HUES6 (cell line): ENCODE data around the gene CCL24.

Experiments used
- H3K27ac ChIP-seq: 2 replicates; pipeline ENCODE4 v1.7.0; 2013; ENCODE audit warnings: low read depth, mild to moderate bottlenecking, low read length, inconsistent platforms
- H3K27me3 ChIP-seq: 2 replicates; pipeline ENCODE4 v1.6.1; 2013; ENCODE audit warnings: low read length; ENCODE audit not compliant: control insufficient read depth, insufficient read depth
- H3K36me3 ChIP-seq: 2 replicates; pipeline ENCODE4 v1.6.1; 2013; ENCODE audit warnings: low read length; ENCODE audit not compliant: control insufficient read depth, insufficient read depth
- H3K4me1 ChIP-seq: 2 replicates; pipeline ENCODE4 v1.6.1; 2013; ENCODE audit warnings: low read length; ENCODE audit not compliant: control insufficient read depth, insufficient read depth
- H3K4me3 ChIP-seq: 2 replicates; pipeline ENCODE4 v1.5.1; 2013; ENCODE audit warnings: low read depth, low read length
- H3K9ac ChIP-seq: one replicate; pipeline ENCODE4 v1.6.1; 2013; ENCODE audit warnings: mild to moderate bottlenecking, low read length
- H3K9me3 ChIP-seq: 2 replicates; pipeline ENCODE4 v1.6.1; 2013; ENCODE audit warnings: low read depth, low read length; ENCODE audit not compliant: control insufficient read depth, insufficient read depth

CCL24 gene

DNA sequence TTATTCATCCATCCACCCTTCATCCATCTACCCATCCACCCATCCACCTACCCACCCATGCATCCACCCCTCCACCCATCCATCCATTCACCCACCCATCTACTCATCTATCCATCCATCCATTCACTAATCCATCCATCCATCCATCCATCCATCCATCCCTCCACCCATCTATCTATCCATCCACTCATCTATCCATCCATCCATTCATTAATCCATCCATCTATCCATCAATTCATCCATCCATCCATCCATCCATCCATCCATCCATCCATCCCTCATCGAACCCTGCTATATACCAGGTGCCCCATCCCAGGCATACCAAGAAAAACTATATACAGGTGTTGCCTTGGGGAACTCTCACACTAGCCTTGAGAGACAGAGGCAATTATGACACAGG lies 7.1 kb upstream of the CCL24 start:
- Histone ChIP-seq H3K27ac (no peak overlapping the region), H3K4me1 (no peaks in the 10 kb centered on the region), H3K9ac (no peak overlapping the region), H3K27me3 (peaks cover 67% of the 10 kb centered on the region), H3K4me3 (no peak overlapping the region), H3K9me3 (no peaks in the 10 kb centered on the region), H3K36me3 (no peaks in the 10 kb centered on the region)

- H3K4me1 ChIP-seq = no peaks in the 10 kb centered on the region
- H3K9ac ChIP-seq = no peak overlapping the region
- no peaks in the 10 kb centered on the region for H3K9me3 ChIP-seq
- peaks cover 71% of the 10 kb centered on the region for H3K27me3 ChIP-seq
- no peak overlapping the region for H3K4me3 ChIP-seq
- H3K27ac ChIP-seq = no peak overlapping the region
- H3K36me3 ChIP-seq = no peaks in the 10 kb centered on the region
Measured at GRCh38 chr7:75819711-75820110, 6.1 kb upstream of the CCL24 start.

GRCh38 chr7:75818472-75818871 lies 4.9 kb upstream of the CCL24 start:
- Histone ChIP-seq H3K36me3 (no peaks in the 10 kb centered on the region), H3K4me1 (no peaks in the 10 kb centered on the region), H3K4me3 (no peak overlapping the region), H3K27ac (no peak overlapping the region), H3K9ac (no peak overlapping the region), H3K27me3 (peaks cover 73% of the 10 kb centered on the region), H3K9me3 (no peaks in the 10 kb centered on the region)

DNA sequence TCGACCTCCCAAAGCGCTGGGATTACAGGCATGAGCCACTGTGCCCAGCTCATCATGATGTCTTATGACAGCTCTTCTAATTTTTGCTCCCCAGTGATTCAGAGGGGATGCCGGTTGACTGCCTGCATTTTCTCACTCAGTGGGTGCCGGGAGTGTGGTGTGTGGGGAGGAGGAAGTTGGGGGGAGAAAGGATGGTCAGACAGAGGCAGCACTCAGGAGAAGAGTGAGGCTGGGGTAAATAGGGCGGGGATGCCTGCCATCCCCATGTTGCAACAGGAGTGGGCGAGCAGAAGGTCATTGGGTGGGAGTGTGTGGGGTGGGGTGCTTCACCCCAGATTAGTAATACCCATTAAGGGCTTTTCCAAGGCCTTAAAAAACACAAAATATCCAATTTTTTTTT lies 3.5 kb upstream of the CCL24 start:
- H3K9ac ChIP-seq = no peak overlapping the region
- H3K4me3 ChIP-seq = no peak overlapping the region
- H3K4me1 ChIP-seq = no peaks in the 10 kb centered on the region
- peaks cover 71% of the 10 kb centered on the region for H3K27me3 ChIP-seq
- H3K9me3 ChIP-seq = no peaks in the 10 kb centered on the region
- no peaks in the 10 kb centered on the region for H3K36me3 ChIP-seq
- H3K27ac ChIP-seq = no peak overlapping the region

- H3K27ac ChIP-seq = no peak overlapping the region
- no peak overlapping the region for H3K4me3 ChIP-seq
- H3K9me3 ChIP-seq = no peaks in the 10 kb centered on the region
- H3K36me3 ChIP-seq = no peaks in the 10 kb centered on the region
- no peaks in the 10 kb centered on the region for H3K4me1 ChIP-seq
- H3K9ac ChIP-seq = no peak overlapping the region
- peaks cover 70% of the 10 kb centered on the region for H3K27me3 ChIP-seq
Measured at GRCh38 chr7:75815418-75816064, 1.9 kb upstream of the CCL24 start.

DNA sequence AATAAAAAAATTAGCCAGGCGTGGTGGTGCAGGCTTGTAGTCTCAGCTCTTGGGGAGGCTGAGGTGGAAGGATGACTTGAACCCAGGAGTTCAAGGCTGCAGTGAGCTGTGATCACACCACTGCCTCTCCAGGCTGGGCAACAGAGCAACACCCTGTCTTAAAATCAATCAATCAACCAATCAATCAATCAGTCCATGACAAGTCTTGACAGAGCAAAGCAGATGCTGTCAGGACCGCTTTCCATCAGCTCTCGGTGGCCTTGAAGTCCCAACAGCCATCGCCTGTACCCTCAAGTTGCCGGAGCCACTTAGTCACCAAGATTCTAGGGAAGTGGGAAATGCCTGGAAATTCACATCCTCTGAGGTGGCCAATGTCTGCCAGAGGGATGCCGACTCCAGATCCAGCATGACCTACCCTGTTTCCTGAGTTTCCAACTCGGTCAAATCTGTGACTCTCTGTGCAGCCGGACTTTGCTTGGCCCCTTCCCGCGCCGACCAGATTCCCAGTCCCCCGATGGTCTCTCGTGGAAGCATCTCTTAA lies 871 bp upstream of the CCL24 start:
- H3K27me3 ChIP-seq = peaks cover 69% of the 10 kb centered on the region
- no peaks in the 10 kb centered on the region for H3K36me3 ChIP-seq
- no peak overlapping the region for H3K27ac ChIP-seq
- no peaks in the 10 kb centered on the region for H3K4me1 ChIP-seq
- H3K4me3 ChIP-seq = no peak overlapping the region
- H3K9me3 ChIP-seq = no peaks in the 10 kb centered on the region
- H3K9ac ChIP-seq = no peak overlapping the region

DNA sequence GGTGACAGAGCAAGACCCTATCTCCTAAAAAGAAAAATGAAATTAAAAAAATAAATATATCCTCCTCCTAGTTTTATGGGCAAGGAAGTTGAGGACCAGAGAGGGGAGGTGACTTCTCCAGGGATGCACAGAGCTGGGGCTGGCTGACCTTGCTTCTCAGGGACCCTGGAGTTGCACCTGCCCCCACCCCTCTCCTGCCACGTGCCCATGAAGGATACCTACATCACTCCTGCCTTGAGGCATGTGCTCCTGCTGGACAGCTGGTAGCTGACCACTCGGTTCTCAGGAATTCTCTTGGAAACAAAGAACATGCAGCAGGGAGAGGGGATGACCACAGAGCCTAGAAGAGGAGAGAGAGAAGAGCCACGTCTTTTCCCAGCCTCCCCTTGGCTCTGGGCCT lies 522 bp downstream of the CCL24 start:
- H3K36me3 ChIP-seq = no peaks in the 10 kb centered on the region
- H3K27me3 ChIP-seq = peaks cover 73% of the 10 kb centered on the region
- no peaks in the 10 kb centered on the region for H3K9me3 ChIP-seq
- H3K9ac ChIP-seq = no peak overlapping the region
- no peak overlapping the region for H3K4me3 ChIP-seq
- no peak overlapping the region for H3K27ac ChIP-seq
- no peaks in the 10 kb centered on the region for H3K4me1 ChIP-seq

DNA sequence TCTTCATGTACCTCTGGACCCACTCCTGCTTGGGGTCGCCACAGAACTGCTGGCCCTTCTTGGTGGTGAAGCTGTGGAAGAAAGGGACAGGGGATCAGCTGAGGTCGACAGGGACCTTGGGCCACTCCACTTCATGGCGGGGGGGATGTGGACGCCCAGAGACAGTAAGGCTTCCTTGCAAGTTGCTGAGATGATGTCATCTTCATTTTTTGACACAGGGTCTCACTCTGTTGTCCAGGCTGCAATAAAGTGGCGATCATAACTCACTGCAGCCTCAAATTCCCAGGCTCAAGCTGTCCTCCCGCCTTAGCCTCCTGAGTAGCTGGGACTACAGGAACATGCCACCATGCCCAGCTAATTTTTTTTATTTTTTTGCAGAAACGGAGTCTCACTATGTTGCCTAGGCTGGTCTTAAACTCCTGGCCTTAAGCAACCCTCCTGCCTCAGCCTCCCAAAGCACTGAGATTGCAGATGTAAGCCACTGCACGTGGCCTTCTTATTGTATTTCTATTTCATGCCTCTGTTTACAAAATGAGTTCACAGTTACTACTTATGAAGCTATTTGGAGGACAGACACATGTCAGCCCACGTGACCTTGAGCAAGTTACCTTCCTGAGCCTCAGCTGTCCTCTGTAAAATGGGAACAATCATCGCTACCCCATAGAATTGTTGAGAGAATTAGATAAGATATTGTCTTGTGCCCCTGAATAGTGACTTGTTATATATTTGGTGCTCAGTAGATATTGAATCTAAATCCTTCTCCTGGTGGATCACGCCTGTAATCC lies 1.5 kb downstream of the CCL24 start:
- no peak overlapping the region for H3K27ac ChIP-seq
- H3K9ac ChIP-seq = no peak overlapping the region
- no peaks in the 10 kb centered on the region for H3K4me1 ChIP-seq
- H3K27me3 ChIP-seq = peaks cover 70% of the 10 kb centered on the region
- no peaks in the 10 kb centered on the region for H3K36me3 ChIP-seq
- H3K9me3 ChIP-seq = no peaks in the 10 kb centered on the region; the same call in 1 of the 2 replicates
- no peak overlapping the region for H3K4me3 ChIP-seq

DNA sequence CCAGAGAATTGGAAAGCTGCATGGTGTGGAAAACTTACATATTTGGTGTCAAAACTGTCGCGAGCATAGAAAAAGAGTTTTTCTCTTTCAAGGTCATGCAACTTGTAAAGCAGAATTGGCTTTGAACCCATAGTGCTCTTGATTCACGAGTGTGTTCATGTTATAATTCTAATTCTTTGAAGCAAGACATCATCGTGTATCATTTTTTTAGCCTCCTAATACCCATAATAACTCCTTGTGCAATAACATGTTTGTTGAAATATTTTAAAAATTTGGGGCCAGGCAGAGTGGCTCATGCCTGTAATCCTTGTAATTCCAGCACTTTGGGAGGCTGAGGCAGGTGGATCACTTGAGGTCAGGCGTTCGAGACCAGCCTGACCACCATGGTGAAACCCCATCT lies 4.2 kb downstream of the CCL24 start:
- H3K4me1 ChIP-seq = no peaks in the 10 kb centered on the region
- no peak overlapping the region for H3K4me3 ChIP-seq
- no peaks in the 10 kb centered on the region for H3K36me3 ChIP-seq
- H3K9ac ChIP-seq = no peak overlapping the region
- H3K27ac ChIP-seq = no peak overlapping the region
- H3K9me3 ChIP-seq = peaks cover 10% of the 10 kb centered on the region
- H3K27me3 ChIP-seq = peaks cover 47% of the 10 kb centered on the region; the same call in 1 of the 2 replicates

DNA sequence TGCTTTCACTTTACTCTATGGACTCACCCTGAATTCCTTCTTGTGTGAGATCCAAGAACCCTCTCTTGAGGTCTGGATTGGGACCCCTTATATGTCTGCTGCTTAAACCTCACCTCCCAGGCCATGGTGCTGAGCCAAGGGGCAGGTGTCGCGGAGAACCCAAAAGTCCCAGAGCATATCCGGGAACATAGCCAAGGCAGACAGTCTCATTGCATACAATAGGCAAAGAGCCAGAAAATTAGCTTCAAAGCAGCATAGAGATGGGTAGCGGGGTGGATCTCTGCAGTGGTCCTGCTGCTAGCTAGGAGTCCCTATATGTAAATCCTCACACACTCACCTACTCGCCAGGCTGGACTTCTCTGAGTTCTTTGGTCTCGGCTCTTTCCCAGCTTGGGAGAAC lies 5.5 kb downstream of the CCL24 start:
- H3K27me3 ChIP-seq = peaks cover 34% of the 10 kb centered on the region; the same call in 1 of the 2 replicates
- H3K9ac ChIP-seq = no peak overlapping the region
- peaks cover 10% of the 10 kb centered on the region for H3K9me3 ChIP-seq
- H3K4me1 ChIP-seq = no peaks in the 10 kb centered on the region
- no peaks in the 10 kb centered on the region for H3K36me3 ChIP-seq
- no peak overlapping the region for H3K27ac ChIP-seq
- no peak overlapping the region for H3K4me3 ChIP-seq

GRCh38 chr7:75807452-75807851 lies 6.2 kb downstream of the CCL24 start:
- Histone ChIP-seq H3K9me3 (peaks cover 10% of the 10 kb centered on the region), H3K27me3 (peaks cover 30% of the 10 kb centered on the region; the same call in 1 of the 2 replicates), H3K36me3 (no peaks in the 10 kb centered on the region), H3K27ac (no peak overlapping the region), H3K4me1 (no peaks in the 10 kb centered on the region), H3K4me3 (no peak overlapping the region), H3K9ac (no peak overlapping the region)
